GM19328 (cell line): ENCODE measurements around the gene CLSTN1.
"Not testable (repeated sequence)": the region's sequence is repeated elsewhere in the genome, so short reads cannot be mapped to it uniquely, and the experiment has no call there.

Experiments used
- ATAC-seq: cut with Tn5 transposase; IDR thresholded peaks from one replicate; pipeline ENCODE4 v1.9.1; 2021; ENCODE audit warnings: mild to moderate bottlenecking, moderate library complexity; ENCODE audit not compliant: unreplicated experiment

The CLSTN1 gene

DNA sequence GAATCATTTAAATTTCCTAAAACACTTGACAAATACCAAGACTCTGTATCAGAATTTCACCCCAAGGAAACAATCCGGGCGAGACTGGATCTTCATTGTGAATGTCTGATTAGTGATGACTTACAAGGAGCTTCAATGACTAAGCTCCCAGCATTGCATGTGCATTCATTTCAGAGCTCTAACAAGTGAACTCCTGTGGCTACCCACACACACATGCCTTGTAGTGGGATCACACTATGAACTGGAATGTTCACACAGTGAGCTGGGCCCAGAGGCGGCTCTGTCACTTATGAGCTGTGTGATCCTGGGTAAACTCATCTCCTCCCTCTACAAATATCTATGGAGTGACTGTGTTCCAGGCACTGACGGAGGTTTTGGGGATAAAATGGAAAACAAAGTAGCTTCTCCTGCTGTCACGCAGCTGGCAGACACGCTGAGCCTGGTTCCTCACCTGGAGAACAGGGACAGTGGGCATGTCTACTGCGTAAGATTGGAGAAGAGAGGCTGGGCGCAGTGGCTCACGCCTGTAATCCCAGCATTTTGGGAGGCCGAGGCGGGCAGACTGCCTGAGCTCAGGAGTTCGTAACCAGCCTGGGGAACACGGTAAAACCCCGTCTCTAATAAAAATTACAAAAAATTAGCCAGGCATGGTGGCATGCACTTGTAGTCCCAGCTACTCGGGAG lies 56.9 kb downstream of the CLSTN1 start:
- ATAC-seq, result no peak

DNA sequence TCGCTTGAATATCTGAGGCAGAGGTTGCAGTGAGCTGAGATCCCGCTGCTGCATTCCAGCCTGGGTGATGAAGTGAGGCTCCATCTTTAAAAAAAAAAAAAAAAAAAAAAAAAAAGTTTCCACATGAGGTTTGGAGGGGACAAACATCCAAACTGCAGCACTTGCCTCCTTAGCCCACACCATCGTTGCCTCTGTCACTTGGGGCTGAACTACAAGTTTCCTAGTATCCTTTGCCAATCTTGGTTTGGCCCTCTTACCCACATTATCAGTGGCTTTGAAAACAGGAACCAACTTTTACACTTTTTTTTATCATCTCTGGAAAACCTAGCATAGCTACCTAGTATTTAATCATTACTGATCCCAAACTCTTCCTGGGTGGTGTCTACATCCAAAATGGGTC lies 59.2 kb downstream of the CLSTN1 start:
- no peak for ATAC-seq

DNA sequence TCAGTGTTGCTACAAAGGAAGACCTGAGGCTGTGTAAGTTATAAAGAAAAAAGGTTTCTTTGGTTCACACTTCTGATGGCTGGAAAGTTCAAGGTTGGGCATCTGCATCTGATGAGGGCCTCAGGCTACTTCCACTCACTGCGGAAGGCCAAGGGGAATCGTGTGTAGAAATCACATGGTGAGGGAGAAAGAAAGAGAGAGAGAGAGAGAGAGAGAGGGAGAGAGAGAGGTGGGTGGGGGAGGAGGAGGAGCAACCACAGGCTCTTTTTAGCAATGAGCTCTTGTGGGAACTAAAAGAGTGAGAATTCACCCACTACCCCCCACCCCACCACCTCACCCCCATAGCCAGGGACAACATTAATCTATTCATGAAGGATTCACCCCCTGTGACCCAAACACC lies 59.9 kb downstream of the CLSTN1 start:
- ATAC-seq, result no peak

DNA sequence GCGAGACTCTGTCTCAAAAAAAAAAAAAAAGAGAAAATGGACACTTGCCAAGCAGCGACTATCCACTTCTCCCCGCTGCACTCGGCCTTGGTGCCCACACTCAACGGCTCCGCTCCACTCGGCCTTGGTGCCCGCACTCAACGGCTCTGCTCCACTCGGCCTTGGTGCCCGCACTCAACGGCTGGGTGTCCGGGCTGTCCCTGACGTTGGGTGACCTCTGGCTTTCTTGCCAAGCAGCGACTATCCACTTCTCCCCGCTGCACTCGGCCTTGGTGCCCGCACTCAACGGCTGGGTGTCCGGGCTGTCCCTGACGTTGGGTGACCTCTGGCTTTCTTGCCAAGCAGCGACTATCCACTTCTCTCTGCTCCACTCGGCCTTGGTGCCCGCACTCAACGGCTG lies 61.3 kb downstream of the CLSTN1 start:
- not testable (repeated sequence) for ATAC-seq

DNA sequence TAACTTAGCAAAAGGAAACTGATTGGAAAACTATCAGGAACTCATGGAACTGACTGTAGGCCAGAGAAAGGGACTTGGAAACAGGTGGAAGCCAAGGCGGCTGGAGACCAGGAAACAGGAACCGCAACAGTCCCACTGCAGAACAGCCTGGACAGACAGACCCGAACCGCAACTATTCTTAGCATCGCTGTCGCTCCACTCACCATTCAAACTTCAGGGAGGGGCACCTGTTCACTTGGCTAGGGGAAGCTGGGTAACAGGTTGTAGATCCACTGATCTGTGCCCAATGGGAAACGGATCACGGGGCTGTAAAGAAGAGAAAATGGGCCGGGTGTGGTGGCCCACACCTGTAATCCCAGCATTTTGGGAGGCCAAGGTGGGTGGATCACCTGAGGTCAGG lies 61.9 kb downstream of the CLSTN1 start:
- no peak for ATAC-seq

DNA sequence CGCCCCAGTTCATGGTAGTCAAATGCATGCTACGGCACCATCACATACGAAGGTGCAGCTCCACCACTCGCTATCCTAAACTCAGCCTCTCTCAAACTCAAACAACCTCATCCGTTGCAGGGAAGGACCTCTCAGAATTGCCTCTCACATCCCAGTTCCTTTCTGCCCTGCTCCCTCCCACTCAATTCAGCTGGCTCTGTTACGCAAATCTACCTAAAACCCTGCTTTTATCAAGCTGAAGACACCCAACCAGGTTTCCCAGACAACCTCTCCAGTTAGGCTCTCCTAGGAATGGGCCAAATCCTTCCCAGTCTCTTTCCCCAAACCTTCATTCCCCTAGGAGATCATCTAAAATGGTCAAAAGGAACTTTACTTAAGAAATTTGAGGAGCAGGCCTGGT lies 62.9 kb downstream of the CLSTN1 start:
- no peak for ATAC-seq

DNA sequence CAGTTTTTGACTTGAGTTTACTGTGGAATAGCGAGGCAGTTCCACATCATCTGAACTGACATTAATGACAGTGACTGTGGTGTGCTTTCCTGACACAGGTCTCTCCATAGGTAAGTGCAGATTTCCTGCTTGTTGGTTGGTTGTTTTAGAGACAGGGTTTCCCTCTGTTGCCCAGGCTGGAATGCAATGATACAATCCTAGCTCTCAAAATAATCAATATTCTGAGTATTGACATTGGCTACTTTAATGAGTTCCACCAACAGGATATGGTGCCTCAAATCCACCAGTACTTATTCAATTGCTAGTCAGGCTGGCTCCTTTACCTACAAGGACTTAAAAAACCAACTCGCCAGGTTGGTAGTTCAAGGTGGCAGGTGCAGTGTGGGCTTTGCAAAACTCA lies 63.8 kb downstream of the CLSTN1 start:
- ATAC-seq, result no peak

DNA sequence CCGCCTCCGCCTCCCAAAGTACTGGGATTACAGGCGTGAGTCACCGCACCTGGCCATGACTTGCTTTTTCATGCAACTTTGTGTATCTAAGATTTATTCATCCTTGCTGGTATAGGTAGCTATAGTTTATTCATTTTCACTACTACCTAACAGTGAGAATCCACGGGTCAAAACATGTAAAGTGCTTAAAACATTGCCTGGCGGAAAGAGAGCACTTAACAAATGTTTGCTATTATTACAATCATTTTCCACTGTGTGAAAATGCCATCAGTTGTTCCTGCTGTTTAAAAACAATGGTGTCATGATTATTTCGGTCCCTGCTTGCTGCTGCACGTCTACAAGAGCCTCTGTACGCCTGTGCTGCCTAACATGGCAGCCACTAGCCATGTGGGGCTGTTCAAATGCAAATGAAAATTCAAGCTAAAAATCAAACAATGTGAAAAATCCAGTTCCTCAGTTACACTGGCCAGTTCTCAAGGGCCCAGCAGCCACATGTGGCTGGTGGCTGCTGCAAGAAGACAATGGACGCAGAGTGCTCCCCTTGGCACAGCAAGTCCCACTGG lies 65.1 kb downstream of the CLSTN1 start:
- ATAC-seq, result no peak

DNA sequence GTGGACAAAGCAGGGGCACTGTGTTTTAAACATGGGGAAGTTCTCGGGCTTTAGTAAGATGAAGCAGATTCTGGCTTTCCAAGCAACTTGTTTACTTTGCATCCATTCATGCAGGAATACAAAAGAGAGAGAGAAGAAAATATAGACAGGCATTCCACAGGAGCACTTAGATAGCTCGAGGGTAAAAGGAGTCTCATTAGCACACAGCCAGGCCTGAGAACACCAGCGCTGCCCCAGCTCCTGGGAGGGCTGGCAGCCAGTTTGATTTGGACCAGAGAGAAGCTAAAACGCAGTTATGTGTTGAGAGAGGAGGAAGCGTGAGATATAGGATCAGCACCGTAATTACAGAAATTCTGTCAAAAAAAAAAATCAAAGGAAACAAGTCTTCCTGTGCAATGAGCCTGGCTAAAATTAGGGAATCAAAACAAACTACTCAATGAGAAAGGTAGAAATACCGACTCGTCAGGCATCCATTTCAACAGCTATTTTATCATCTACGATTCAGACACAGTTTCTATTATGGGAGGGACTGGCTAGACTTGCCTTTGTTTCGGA lies 68.2 kb downstream of the CLSTN1 start:
- no peak for ATAC-seq

DNA sequence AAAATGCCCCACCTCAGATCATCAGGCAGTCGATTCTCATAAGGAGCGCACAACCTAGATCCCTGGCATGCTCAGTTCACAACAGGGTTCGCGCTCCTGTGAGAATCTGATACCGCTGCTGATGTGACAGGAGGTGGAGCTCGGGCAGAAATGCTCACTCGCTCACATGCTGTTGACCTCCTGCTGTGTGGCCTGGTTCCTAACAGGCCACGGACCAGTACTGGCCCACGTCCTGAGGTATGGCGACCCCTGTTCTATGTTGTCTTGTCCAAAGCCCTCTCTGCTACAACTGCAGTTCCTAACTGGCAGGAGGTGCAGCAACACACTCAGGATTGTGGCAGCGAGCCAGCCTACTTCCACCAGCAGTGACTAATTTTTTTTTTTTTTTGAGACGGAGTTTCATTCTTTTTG lies 70.6 kb downstream of the CLSTN1 start:
- ATAC-seq, result no peak

DNA sequence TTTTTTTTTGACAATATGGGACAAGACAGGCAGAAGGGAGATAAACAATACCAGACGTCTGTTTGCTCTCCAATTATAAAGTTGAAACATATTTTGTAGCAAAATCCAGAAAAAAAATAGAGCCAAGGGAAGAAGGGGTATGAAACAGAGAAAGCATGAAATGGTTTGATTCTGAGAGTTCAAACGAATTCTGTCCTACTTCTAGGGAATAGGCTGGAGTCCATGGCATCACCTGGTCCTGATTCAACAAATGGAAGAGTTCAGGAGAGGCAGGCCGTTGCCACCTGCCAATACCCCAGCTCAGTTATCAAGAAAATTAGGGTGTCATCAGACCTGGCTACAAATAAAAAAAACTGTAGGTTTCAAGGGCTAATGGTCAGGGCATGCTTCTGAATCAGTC lies 71.8 kb downstream of the CLSTN1 start:
- ATAC-seq, result no peak

DNA sequence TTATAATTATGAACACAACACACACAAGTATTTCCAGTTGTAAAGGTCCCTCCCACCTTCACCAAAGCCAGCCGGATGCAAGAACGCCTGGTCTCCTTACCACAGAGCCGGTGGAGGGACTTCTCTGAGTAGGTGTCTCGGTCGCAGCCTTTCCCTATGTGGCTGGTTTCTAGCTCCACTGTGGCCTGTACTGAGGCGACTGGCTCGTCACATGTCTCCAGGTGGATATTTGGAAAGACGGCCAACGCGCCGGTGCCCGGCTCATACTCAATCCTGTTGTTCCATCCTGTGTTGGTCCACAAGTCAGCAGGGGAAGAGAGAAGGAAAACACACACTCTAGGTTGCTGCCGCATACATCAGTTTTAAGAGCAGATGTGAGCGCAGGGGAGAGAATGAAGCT lies 74.4 kb downstream of the CLSTN1 start:
- ATAC-seq, result no peak

DNA sequence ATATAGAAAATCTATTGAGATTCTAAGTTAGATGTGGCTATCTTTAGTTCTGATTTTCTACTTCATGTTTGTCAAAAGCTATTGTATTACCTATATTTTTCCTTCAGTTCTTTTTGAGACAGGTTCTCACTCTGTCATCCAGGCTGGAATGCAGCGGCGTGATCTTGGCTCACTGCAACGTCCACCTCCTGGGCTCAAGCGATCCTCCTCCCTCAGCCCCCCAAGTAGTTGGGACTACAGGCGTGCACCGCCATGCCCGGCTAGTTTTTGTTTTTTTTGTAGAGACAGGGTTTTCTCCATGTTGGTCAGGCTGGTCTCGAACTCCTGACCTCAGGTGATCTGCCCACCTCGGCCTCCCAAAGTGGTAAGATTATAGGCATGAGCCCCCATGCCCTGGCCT lies 75.4 kb downstream of the CLSTN1 start:
- not testable (repeated sequence) for ATAC-seq

DNA sequence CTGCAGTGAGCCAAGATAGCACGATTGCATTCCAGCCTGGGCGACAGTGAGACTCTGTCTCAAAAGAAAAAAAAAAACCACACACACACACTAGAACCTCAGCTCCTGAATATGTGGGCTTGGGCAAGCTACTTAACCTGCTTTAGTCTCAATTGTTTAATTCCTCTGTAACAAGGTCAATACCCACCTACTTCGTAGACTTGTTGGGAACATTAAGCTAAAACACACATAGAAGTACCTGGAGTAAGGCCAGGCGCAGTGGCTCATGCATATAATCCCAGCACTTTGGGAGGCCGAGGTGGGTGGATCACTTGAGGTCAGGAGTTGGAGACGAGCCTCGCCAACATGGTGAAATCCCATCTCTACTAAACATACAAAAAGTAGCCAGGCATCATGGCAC lies 77.1 kb downstream of the CLSTN1 start:
- no peak for ATAC-seq

DNA sequence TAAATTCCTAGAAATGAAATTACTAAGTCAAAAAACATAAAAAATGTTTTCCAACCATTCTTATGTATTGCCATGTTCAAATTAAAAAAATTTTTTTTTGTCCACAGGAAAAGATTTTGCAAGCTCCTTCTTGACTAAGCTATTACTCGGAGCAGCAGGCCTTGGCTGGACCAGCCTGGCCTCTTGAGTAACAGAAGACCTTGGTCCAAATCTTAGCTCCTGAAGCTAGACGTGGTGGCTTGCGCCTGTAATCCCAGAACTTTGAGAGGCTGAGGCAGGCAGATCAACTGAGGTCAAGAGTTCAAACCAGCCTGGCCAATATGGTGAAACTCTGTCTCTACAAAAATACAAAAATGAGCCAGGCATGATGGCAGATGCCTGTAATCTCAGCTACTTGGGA lies 77.6 kb downstream of the CLSTN1 start:
- ATAC-seq, result no peak

DNA sequence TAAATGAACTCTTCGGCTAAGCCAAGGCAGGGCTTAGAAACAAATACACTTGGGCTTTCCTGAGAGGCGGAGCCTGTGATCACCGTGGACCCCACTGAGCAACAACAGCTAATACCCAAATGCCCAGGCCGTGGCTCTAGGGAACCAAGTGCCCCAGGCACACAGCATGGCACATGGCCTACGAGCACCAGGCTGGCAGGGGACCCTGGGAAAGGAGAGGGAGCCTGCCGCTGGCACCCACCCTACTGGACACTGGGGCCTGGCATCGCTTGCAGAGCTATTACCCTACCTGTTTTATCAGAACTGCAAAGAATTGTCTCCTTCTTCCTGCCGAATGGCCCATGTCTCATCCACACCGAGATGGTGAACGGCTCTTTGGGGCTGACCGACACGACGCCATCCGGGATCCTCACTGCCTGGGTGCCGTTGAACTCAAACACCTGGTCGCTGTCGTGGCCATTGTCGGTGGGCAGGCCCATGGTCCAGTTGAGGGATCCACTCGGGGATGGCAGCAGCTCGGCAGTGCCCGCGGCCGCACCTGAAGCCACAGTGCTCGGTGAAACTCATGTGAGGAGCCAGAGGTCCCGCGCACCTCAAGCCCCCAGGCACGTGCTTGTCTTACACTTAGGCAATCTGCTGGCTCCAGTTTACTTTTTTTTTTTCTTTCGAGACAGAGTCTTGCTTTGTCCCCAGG lies 79.5 kb downstream of the CLSTN1 start:
- no peak for ATAC-seq

DNA sequence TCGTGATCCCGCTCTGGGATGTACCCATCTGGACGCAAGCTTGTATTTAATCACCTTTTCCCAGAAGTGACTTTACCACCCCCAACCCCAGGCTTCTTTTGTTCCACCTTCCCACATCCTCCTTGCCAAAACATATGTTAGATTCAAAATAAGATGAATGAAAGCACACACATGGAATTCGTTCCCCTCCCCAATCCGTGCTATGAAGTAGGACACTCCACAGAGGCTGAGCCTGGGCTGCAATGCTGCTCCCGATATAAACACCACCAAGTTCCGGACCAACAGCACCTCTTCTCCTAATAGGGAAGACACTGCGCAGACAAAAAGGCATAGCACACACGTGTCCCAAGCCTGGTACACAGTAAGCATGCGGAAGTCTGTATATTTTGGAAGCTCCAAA lies 86.1 kb downstream of the CLSTN1 start:
- no peak for ATAC-seq

DNA sequence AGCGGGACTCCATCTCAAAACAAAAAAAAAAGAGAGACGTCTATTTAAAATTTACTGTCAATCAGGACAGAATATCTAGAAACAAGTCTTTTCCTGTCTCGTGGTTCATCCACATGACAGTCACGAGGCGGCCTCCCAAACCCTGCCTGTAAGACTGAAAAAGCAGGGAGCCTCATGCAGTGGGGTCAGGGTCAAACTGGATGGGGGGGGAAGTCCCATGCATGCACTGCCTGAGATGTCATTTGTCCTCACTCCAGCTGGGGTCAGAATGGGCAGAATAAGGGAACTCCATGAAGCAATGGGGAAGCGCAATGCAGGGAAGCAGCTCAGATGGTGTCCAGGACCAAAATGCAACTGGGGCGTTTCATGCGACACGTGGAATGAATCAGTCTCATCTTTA lies 86.7 kb downstream of the CLSTN1 start:
- ATAC-seq, result no peak

DNA sequence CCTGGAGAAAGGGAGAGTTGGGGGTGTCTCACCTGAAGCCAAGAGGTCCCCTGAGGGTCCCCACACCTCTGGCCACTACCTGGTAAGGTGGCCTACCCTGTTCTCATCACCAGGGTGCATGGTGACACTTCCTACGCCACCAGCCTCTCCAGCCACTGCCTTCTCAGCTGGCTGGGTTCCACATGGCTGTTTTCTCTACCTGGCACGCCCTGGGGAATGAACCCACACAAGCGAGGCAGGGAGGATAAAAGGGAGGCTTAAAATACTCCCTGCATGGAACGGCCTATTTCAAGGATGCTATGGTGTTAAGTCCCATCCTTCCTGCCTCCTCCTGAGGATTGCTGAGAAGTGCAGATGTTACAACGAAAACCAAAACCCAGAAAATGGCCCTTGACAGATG lies 87.5 kb downstream of the CLSTN1 start:
- no peak for ATAC-seq

DNA sequence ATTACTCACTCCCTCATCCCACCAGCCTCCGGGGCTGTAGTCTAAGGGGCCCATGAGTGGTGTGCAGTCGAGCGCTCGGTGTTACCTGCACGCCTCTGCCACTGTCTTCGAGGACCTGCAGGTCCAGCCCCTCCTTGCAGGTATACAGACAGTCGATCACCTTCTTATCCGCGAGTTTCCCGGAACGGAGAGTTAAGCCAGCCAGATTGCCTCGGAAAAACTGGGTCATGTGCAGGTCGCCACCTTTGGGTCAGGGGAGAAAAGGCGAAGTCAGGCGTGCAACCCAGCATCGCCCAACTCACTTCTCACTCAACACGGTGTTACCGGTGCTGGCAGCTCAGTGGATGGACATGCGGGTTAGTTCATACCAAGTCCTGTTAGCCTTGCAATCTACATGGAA lies 88.0 kb downstream of the CLSTN1 start:
- no peak for ATAC-seq

DNA sequence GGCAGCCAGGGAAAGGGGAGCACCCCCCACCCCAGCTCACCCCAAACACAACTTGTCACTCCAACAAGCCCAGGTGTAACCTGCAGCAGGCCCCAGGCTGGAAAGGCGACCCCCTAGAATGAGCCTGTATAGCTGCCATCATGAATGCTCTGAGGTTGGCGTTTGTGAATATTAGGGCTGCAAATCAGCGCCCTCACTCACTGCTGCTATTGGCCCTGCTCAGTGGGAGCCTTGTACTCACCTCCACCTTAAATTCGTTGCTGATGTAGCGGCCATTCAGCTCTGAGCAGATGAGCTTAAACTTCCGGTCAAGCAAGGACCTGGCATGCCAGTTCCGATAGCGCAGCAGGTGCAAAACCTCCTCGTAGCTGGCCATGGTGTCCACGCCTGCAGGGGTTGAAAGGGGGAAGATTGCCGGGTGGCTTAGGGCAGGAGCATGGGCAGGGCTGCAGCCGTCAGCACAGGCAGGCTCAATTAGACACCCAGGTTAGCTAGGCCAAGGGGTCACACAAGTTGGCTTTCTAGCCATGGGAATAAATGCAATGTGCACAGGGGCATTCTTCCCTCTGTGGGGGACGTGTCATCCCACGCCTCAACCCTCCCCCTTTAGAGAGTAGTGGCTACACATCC lies 90.5 kb downstream of the CLSTN1 start:
- ATAC-seq, result no peak
